Mesendoderm (in vitro differentiated cells): ENCODE measurements around the gene E2F1.
"Not testable (repeated sequence)": the region's sequence is repeated elsewhere in the genome, so short reads cannot be mapped to it uniquely, and the experiment has no call there.

Source experiments
- DNase-seq: peaks from one replicate; pipeline ENCODE4 v3.0.0; 2013
- H2AK5ac ChIP-seq: 2 replicates; pipeline ENCODE4 v1.6.1; 2013; ENCODE audit warnings: low read length, inconsistent platforms
- H2BK120ac ChIP-seq: 2 replicates; pipeline ENCODE4 v1.6.1; 2013; ENCODE audit warnings: low read depth, mild to moderate bottlenecking, low read length, moderate library complexity, mixed read lengths
- H2BK15ac ChIP-seq: replicated peaks from 2 replicates; pipeline ENCODE4 v1.6.1; 2013; ENCODE audit warnings: low read depth, mild to moderate bottlenecking, moderate library complexity
- H2BK5ac ChIP-seq: 2 replicates; pipeline ENCODE4 v1.6.1; 2013; ENCODE audit warnings: low read length, inconsistent platforms
- H3K18ac ChIP-seq: 2 replicates; pipeline ENCODE4 v1.6.1; 2013; ENCODE audit warnings: mild to moderate bottlenecking, low read length, mixed read lengths
- H3K23ac ChIP-seq: one replicate; pipeline ENCODE4 v1.6.1; 2013; ENCODE audit warnings: low read length
- H3K27ac ChIP-seq: 2 replicates; pipeline ENCODE4 v1.5.1; 2013; ENCODE audit warnings: low read depth, mild to moderate bottlenecking, inconsistent platforms, low read length, moderate library complexity
- H3K27me3 ChIP-seq: 2 replicates; pipeline ENCODE4 v1.6.1; 2013; ENCODE audit warnings: low read length, control low read depth, mild to moderate bottlenecking, inconsistent platforms; ENCODE audit not compliant: insufficient read depth, poor library complexity
- H3K36me3 ChIP-seq: 2 replicates; pipeline ENCODE4 v1.6.1; 2013; ENCODE audit warnings: low read length, inconsistent platforms; ENCODE audit not compliant: control insufficient read depth, insufficient read depth
- H3K4ac ChIP-seq: one replicate; pipeline ENCODE4 v1.6.1; 2013; ENCODE audit warnings: low read depth, mild to moderate bottlenecking, low read length, moderate library complexity
- H3K4me1 ChIP-seq: 2 replicates; pipeline ENCODE4 v1.6.1; 2013; ENCODE audit warnings: low read depth, low read length, inconsistent platforms; ENCODE audit not compliant: control insufficient read depth
- H3K4me2 ChIP-seq: 2 replicates; pipeline ENCODE4 v1.6.1; 2013; ENCODE audit warnings: low read length
- H3K4me3 ChIP-seq: 2 replicates; pipeline ENCODE4 v1.5.1; 2013; ENCODE audit warnings: mild to moderate bottlenecking, low read length
- H3K56ac ChIP-seq: one replicate; pipeline ENCODE4 v1.6.1; 2013; ENCODE audit warnings: low read length
- H3K79me1 ChIP-seq: 2 replicates; pipeline ENCODE4 v1.6.1; 2013; ENCODE audit warnings: low read length, inconsistent platforms
- H3K79me2 ChIP-seq: 2 replicates; pipeline ENCODE4 v1.6.1; 2013; ENCODE audit warnings: mild to moderate bottlenecking, low read length; ENCODE audit not compliant: control insufficient read depth, insufficient read depth
- H3K9ac ChIP-seq: 2 replicates; pipeline ENCODE4 v1.6.1; 2013; ENCODE audit warnings: low read length, inconsistent platforms
- H4K5ac ChIP-seq: one replicate; pipeline ENCODE4 v1.6.1; 2013; ENCODE audit warnings: low read length
- H4K8ac ChIP-seq: one replicate; pipeline ENCODE4 v1.6.1; 2013; ENCODE audit warnings: low read depth, mild to moderate bottlenecking, control low read depth, low read length, moderate library complexity
- WGBS: extraction: QIAGEN DNeasy Blood & Tissue Kit; methylation state at CpG from one replicate; pipeline ENCODE4 v1.1.7; 2013; ENCODE audit warnings: low lambda C conversion rate, missing lambda C conversion rate; ENCODE audit not compliant: insufficient coverage; ENCODE audit errors: extremely low coverage; 5-methylcytosine and 5-hydroxymethylcytosine counted together

The E2F1 gene

GRCh38 chr20:33645072-33645358 is 41.2 kb downstream of the E2F1 start:
- no CpG with 5 or more reads among the region's 4 CpGs for WGBS
- H3K4me2 ChIP-seq = no peak overlapping the region

GRCh38 chr20:33644313-33645071 is 41.7 kb downstream of the E2F1 start:
- DNase-seq = no peak
- H2BK15ac ChIP-seq = no peak overlapping the region
- no peak overlapping the region for H4K8ac ChIP-seq
- no peak overlapping the region for H2BK120ac ChIP-seq
- no peak overlapping the region for H3K9ac ChIP-seq
- no peak overlapping the region for H3K4ac ChIP-seq
- H3K79me1 ChIP-seq = no peaks in the 10 kb centered on the region
- no peak overlapping the region for H3K56ac ChIP-seq
- H3K36me3 ChIP-seq = peaks cover 2% of the 10 kb centered on the region
- no peaks in the 10 kb centered on the region for H3K27me3 ChIP-seq
- no peaks in the 10 kb centered on the region for H3K4me1 ChIP-seq
- H4K5ac ChIP-seq = no peak overlapping the region
- no peak overlapping the region for H3K4me3 ChIP-seq
- no peak overlapping the region for H3K27ac ChIP-seq
- no peaks in the 10 kb centered on the region for H3K79me2 ChIP-seq
- H2AK5ac ChIP-seq = no peak overlapping the region
- no peak overlapping the region for H3K23ac ChIP-seq
- no peak overlapping the region for H3K4me2 ChIP-seq
- H3K18ac ChIP-seq = no peak overlapping the region
- H2BK5ac ChIP-seq = no peak overlapping the region
- no CpG with 5 or more reads among the region's 28 CpGs for WGBS

More at GRCh38 chr20:33645072-33645358, 41.2 kb downstream of the E2F1 start:
- Histone ChIP-seq H3K9ac (no peak overlapping the region), H3K4ac (no peak overlapping the region), H2AK5ac (no peak overlapping the region), H3K23ac (no peak overlapping the region), H4K8ac (no peak overlapping the region), H3K27me3 (no peaks in the 10 kb centered on the region), H3K56ac (no peak overlapping the region), H2BK15ac (no peak overlapping the region), H2BK120ac (no peak overlapping the region), H3K79me2 (no peaks in the 10 kb centered on the region), H4K5ac (no peak overlapping the region), H3K4me1 (no peaks in the 10 kb centered on the region), H2BK5ac (no peak overlapping the region), H3K18ac (no peak overlapping the region), H3K27ac (no peak overlapping the region), H3K4me3 (no peak overlapping the region), H3K79me1 (no peaks in the 10 kb centered on the region), H3K36me3 (peaks cover 2% of the 10 kb centered on the region)
- DNase-seq = no peak

DNA sequence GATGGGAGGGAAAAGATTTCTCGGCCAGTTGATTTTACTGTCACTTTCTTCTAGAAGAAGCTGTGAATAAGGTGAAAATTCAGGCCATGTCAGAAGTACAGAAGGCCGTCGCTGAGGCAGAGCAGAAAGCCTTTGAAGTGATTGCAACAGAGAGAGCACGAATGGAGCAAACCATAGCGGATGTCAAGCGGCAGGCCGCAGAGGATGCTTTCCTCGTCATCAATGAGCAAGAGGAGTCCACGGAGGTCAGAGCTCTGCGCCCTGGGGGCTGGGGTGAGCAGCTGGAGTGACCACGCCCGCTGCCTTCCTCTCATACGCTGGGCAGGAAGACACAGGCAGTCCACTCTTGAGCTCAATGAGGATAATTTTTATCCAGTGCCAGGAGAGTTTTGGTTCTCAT is 45.9 kb downstream of the E2F1 start:
- Histone ChIP-seq H4K5ac (no peak overlapping the region), H3K4me2 (no peak overlapping the region), H3K79me2 (no peaks in the 10 kb centered on the region), H3K4me1 (no peaks in the 10 kb centered on the region), H3K4ac (no peak overlapping the region), H2AK5ac (no peak overlapping the region), H3K56ac (no peak overlapping the region), H3K4me3 (no peak overlapping the region), H3K23ac (no peak overlapping the region), H3K36me3 (peaks cover 2% of the 10 kb centered on the region), H3K18ac (no peak overlapping the region), H3K79me1 (no peaks in the 10 kb centered on the region), H2BK5ac (no peak overlapping the region), H2BK15ac (no peak overlapping the region), H3K27ac (no peak overlapping the region), H4K8ac (no peak overlapping the region), H2BK120ac (no peak overlapping the region), H3K27me3 (no peaks in the 10 kb centered on the region), H3K9ac (no peak overlapping the region)
- no CpG with 5 or more reads among the region's 13 CpGs for WGBS
- no peak for DNase-seq

- Histone ChIP-seq H3K56ac (no peak overlapping the region), H3K4me2 (no peak overlapping the region), H3K27me3 (no peaks in the 10 kb centered on the region), H3K4me3 (no peak overlapping the region), H2AK5ac (no peak overlapping the region), H3K27ac (no peak overlapping the region), H3K23ac (no peak overlapping the region), H4K5ac (no peak overlapping the region), H3K36me3 (peaks cover 2% of the 10 kb centered on the region), H2BK5ac (no peak overlapping the region), H2BK15ac (no peak overlapping the region), H3K9ac (no peak overlapping the region), H3K4ac (no peak overlapping the region), H4K8ac (no peak overlapping the region), H3K79me1 (no peaks in the 10 kb centered on the region), H3K79me2 (no peaks in the 10 kb centered on the region), H3K4me1 (no peaks in the 10 kb centered on the region), H3K18ac (no peak overlapping the region), H2BK120ac (no peak overlapping the region)
- WGBS = no CpG with 5 or more reads among the region's 1 CpG
- DNase-seq = no peak
Measured at GRCh38 chr20:33636776-33637175, 49.4 kb downstream of the E2F1 start.

DNA sequence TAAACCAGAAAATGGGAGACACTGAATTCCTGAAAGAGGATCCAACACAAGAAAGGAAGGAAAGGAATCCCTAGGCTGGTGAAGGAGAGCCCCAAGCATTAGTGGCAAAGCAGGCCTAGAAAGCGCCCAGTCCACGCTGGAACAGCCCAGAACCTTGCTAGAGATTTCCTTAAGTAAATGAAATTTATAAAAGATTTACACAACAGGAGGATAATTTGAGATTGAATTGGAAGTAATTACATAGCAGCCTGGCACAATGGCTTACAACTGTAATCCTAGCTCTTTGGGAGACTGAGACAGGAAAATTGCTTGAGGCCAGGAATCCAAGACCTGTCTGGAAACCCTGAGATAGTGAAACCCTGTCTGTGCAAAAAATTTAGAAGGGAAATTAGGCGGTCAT is 50.8 kb downstream of the E2F1 start:
- no peak overlapping the region for H4K8ac ChIP-seq
- H3K4me1 ChIP-seq = no peaks in the 10 kb centered on the region
- WGBS = no CpG with 5 or more reads among the region's 3 CpGs

GRCh38 chr20:33631910-33632309 is 54.3 kb downstream of the E2F1 start:
- H3K36me3 ChIP-seq, H2BK15ac ChIP-seq, H2BK5ac ChIP-seq, H4K8ac ChIP-seq, H3K79me1 ChIP-seq, H3K79me2 ChIP-seq, H3K4me3 ChIP-seq, H3K27me3 ChIP-seq, H3K4ac ChIP-seq, H3K23ac ChIP-seq, H4K5ac ChIP-seq, H3K9ac ChIP-seq, H3K4me2 ChIP-seq, H2AK5ac ChIP-seq, DNase-seq, H3K18ac ChIP-seq, H3K56ac ChIP-seq, H3K4me1 ChIP-seq, H3K27ac ChIP-seq, H2BK120ac ChIP-seq: not testable (repeated sequence)
- WGBS = no CpG with 5 or more reads among the region's 4 CpGs

More for the DNA sequence above, 50.8 kb downstream of the E2F1 start:
- H3K4me3 ChIP-seq = no peak overlapping the region
- no peak overlapping the region for H4K5ac ChIP-seq
- H3K4me2 ChIP-seq = no peak overlapping the region
- no peak overlapping the region for H3K4ac ChIP-seq
- H2BK15ac ChIP-seq = no peak overlapping the region
- no peak overlapping the region for H3K27ac ChIP-seq
- no peaks in the 10 kb centered on the region for H3K27me3 ChIP-seq
- no peak overlapping the region for H3K23ac ChIP-seq
- no peak overlapping the region for H3K56ac ChIP-seq
- no peaks in the 10 kb centered on the region for H3K79me2 ChIP-seq
- no peaks in the 10 kb centered on the region for H3K79me1 ChIP-seq
- H2AK5ac ChIP-seq = no peak overlapping the region
- H3K36me3 ChIP-seq = peaks cover 5% of the 10 kb centered on the region
- no peak overlapping the region for H3K18ac ChIP-seq
- DNase-seq = no peak
- H2BK120ac ChIP-seq = no peak overlapping the region
- H3K9ac ChIP-seq = no peak overlapping the region
- H2BK5ac ChIP-seq = no peak overlapping the region
